Ishikawa (cell line): ENCODE measurements around the gene MAGI2.

ENCODE experiments used
- CEBPB ChIP-seq: IDR thresholded peaks from 2 replicates; pipeline ENCODE4 v1.6.1; 2012
- CREB1 ChIP-seq: IDR thresholded peaks from 2 replicates; pipeline ENCODE4 v1.6.1; 2012; ENCODE audit warnings: low read depth
- EGR1 ChIP-seq: IDR thresholded peaks from 2 replicates; pipeline ENCODE4 v1.6.1; 2012
- EP300 ChIP-seq: IDR thresholded peaks from 2 replicates; pipeline ENCODE4 v1.6.1; 2012; ENCODE audit warnings: borderline replicate concordance
- FOXM1 ChIP-seq: IDR thresholded peaks from 2 replicates; pipeline ENCODE4 v1.6.1; 2012; ENCODE audit warnings: low read depth, borderline replicate concordance
- MAX ChIP-seq: IDR thresholded peaks from 2 replicates; pipeline ENCODE4 v1.6.1; 2012
- NFIC ChIP-seq: IDR thresholded peaks from 2 replicates; pipeline ENCODE4 v1.6.1; 2012
- RAD21 ChIP-seq: IDR thresholded peaks from 2 replicates; pipeline ENCODE4 v1.6.1; 2012; ENCODE audit warnings: low read depth
- REST ChIP-seq: IDR thresholded peaks from 2 replicates; pipeline ENCODE4 v1.6.1; 2012; ENCODE audit warnings: low read depth, mild to moderate bottlenecking
- TAF1 ChIP-seq: IDR thresholded peaks from 2 replicates; pipeline ENCODE4 v1.6.1; 2012; ENCODE audit warnings: low read depth, mild to moderate bottlenecking
- TCF12 ChIP-seq: IDR thresholded peaks from 2 replicates; pipeline ENCODE4 v1.6.1; 2012; ENCODE audit warnings: low read depth
- TEAD4 ChIP-seq: IDR thresholded peaks from 2 replicates; pipeline ENCODE4 v1.6.1; 2012
- USF1 ChIP-seq: IDR thresholded peaks from 2 replicates; pipeline ENCODE4 v1.6.1; 2012
- YY1 ChIP-seq: IDR thresholded peaks from 2 replicates; pipeline ENCODE4 v1.6.1; 2012; ENCODE audit warnings: low read depth
- ZBTB7A ChIP-seq: IDR thresholded peaks from 2 replicates; pipeline ENCODE4 v1.6.1; 2012; ENCODE audit warnings: low read depth

The MAGI2 gene

GRCh38 chr7:78510580-78511188 is 942.8 kb downstream of the MAGI2 start:
- TF ChIP-seq RAD21 (peak; percentile 77), TEAD4 (no peak), MAX (no peak)

GRCh38 chr7:78501064-78501463 is 952.4 kb downstream of the MAGI2 start:
- TF ChIP-seq EGR1: no peak
- no peak for TF ChIP-seq REST
- TF ChIP-seq MAX: no peak
- no peak for TF ChIP-seq RAD21
- no peak for TF ChIP-seq TCF12
- TF ChIP-seq ZBTB7A: no peak
- TF ChIP-seq CREB1: no peak
- no peak for TF ChIP-seq CEBPB
- TF ChIP-seq EP300: no peak
- no peak for TF ChIP-seq FOXM1
- no peak for TF ChIP-seq NFIC
- TF ChIP-seq YY1: no peak
- no peak for TF ChIP-seq TAF1
- TF ChIP-seq TEAD4: no peak
- TF ChIP-seq USF1: no peak

- TF ChIP-seq TAF1 (no peak), EP300 (no peak), MAX (no peak), CREB1 (no peak), REST (no peak), NFIC (no peak), RAD21 (no peak), FOXM1 (no peak), EGR1 (no peak), USF1 (no peak), TEAD4 (no peak), YY1 (no peak), TCF12 (no peak), ZBTB7A (no peak), CEBPB (no peak)
Observed at GRCh38 chr7:78499971-78500370, 953.5 kb downstream of the MAGI2 start.

- TF ChIP-seq TCF12: no peak
- TF ChIP-seq USF1: no peak
Observed at GRCh38 chr7:78499283-78499682, 954.2 kb downstream of the MAGI2 start.

GRCh38 chr7:78497728-78498427 is 955.6 kb downstream of the MAGI2 start:
- TF ChIP-seq EGR1: no peak
- TF ChIP-seq CREB1: no peak
- no peak for TF ChIP-seq TCF12
- no peak for TF ChIP-seq YY1
- no peak for TF ChIP-seq TEAD4
- no peak for TF ChIP-seq RAD21
- TF ChIP-seq TAF1: no peak
- TF ChIP-seq ZBTB7A: no peak
- no peak for TF ChIP-seq REST
- TF ChIP-seq CEBPB: no peak
- TF ChIP-seq NFIC: no peak
- TF ChIP-seq USF1: no peak
